WTC11 (cell line): Measurements from ENCODE around the gene PDZD2. TPM values are rescaled to one million over a fixed set of nuclear protein-coding genes. Genes with fewer than 3 reads are reported as not detected.

Source experiments
- ATAC-seq: fragments of 200-7000 bp; cut with Tn5 transposase; 2 replicates; pipeline ENCODE4 v1.10.0; 2021; ENCODE audit warnings: mild to moderate bottlenecking, moderate library complexity
- CTCF ChIA-PET: fragments of 300-600 bp; sonication (Branson Sonifier 250); formaldehyde crosslinking; loops from one replicate; lab custom pipeline; 2021; ENCODE audit warnings: antibody characterized with exemption; lab: Charles Lee
- POLR2A ChIA-PET: fragments of 350-600 bp; sonication (Branson Sonifier 250); formaldehyde crosslinking; loops from one replicate; lab custom pipeline; 2021; ENCODE audit warnings: antibody characterized with exemption; lab: Charles Lee
- DNase-seq: peaks from one replicate; pipeline ENCODE4 v3.0.0; 2021; ENCODE audit warnings: low spot score
- H3K27ac Mint-ChIP-seq: 2 replicates; pipeline ENCODE4 v1.8.0; 2021; ENCODE audit warnings: mixed read lengths
- H3K27me3 Mint-ChIP-seq: 2 replicates; pipeline ENCODE4 v1.8.0; 2021; ENCODE audit warnings: low read depth, mild to moderate bottlenecking, moderate library complexity, mixed read lengths
- H3K36me3 Mint-ChIP-seq: 2 replicates; pipeline ENCODE4 v1.8.0; 2021; ENCODE audit warnings: mixed read lengths
- H3K4me1 Mint-ChIP-seq: 2 replicates; pipeline ENCODE4 v1.8.0; 2022; ENCODE audit warnings: mixed read lengths
- H3K4me3 Mint-ChIP-seq: 2 replicates; pipeline ENCODE4 v1.8.0; 2021; ENCODE audit warnings: mild to moderate bottlenecking, moderate library complexity, mixed read lengths
- H3K9me3 Mint-ChIP-seq: 2 replicates; pipeline ENCODE4 v1.8.0; 2021; ENCODE audit warnings: mixed read lengths
- CREM ChIP-seq: sonication (generic); formaldehyde crosslinking; IDR thresholded peaks from 2 replicates; pipeline ENCODE4 v1.8.1; 2022; ENCODE audit warnings: mild to moderate bottlenecking, missing genetic modification reagents, moderate library complexity
- FOXJ3 ChIP-seq: sonication (generic); formaldehyde crosslinking; IDR thresholded peaks from 2 replicates; pipeline ENCODE4 v1.9.0; 2021; ENCODE audit warnings: missing genetic modification reagents, mild to moderate bottlenecking, borderline replicate concordance
- FOXK1 ChIP-seq: sonication (generic); formaldehyde crosslinking; IDR thresholded peaks from 2 replicates; pipeline ENCODE4 v1.8.0; 2022; ENCODE audit warnings: mild to moderate bottlenecking, moderate library complexity, missing genetic modification reagents
- NR1H2 ChIP-seq: sonication (generic); formaldehyde crosslinking; IDR thresholded peaks from 2 replicates; pipeline ENCODE4 v1.9.0; 2021; ENCODE audit warnings: mild to moderate bottlenecking, moderate library complexity, missing genetic modification reagents
- NR2C2 ChIP-seq: sonication (generic); formaldehyde crosslinking; IDR thresholded peaks from 2 replicates; pipeline ENCODE4 v1.8.0; 2022; ENCODE audit warnings: mild to moderate bottlenecking, missing genetic modification reagents
- NR3C1 ChIP-seq: sonication (generic); formaldehyde crosslinking; conservative IDR thresholded peaks from 2 replicates; pipeline ENCODE4 v1.8.1; 2023; ENCODE audit warnings: low read depth, mild to moderate bottlenecking, missing genetic modification reagents
- SMAD4 ChIP-seq: sonication (generic); formaldehyde crosslinking; IDR thresholded peaks from 2 replicates; pipeline ENCODE4 v1.8.0; 2022; ENCODE audit warnings: mild to moderate bottlenecking, missing genetic modification reagents
- SP1 ChIP-seq: sonication (generic); formaldehyde crosslinking; conservative IDR thresholded peaks from 2 replicates; pipeline ENCODE4 v1.8.1; 2022; ENCODE audit warnings: missing genetic modification reagents
- TEAD1 ChIP-seq: sonication (generic); formaldehyde crosslinking; IDR thresholded peaks from 2 replicates; pipeline ENCODE4 v1.8.0; 2022; ENCODE audit warnings: mild to moderate bottlenecking, missing genetic modification reagents
- TEAD4 ChIP-seq: sonication (generic); formaldehyde crosslinking; IDR thresholded peaks from 2 replicates; pipeline ENCODE4 v1.8.0; 2022; ENCODE audit warnings: mild to moderate bottlenecking, missing genetic modification reagents
- ZBTB43 ChIP-seq: sonication (generic); formaldehyde crosslinking; IDR thresholded peaks from 2 replicates; pipeline ENCODE4 v1.8.1; 2023; ENCODE audit warnings: mild to moderate bottlenecking, missing genetic modification reagents
- ZNF232 ChIP-seq: sonication (generic); formaldehyde crosslinking; IDR thresholded peaks from 2 replicates; pipeline ENCODE4 v1.8.0; 2022; ENCODE audit warnings: mild to moderate bottlenecking, missing genetic modification reagents
- ZNF423 ChIP-seq: fragments of 250-450 bp; sonication (Bioruptor Pico); IDR thresholded peaks from 2 replicates; pipeline ENCODE4 v2.1.2; 2022; ENCODE audit warnings: mild to moderate bottlenecking, moderate library complexity
- ZNF425 ChIP-seq: fragments of 250-450 bp; sonication (Bioruptor Pico); conservative IDR thresholded peaks from 2 replicates; pipeline ENCODE4 v1.9.0; 2021; ENCODE audit warnings: mild to moderate bottlenecking
- ZNF512 ChIP-seq: sonication (generic); formaldehyde crosslinking; IDR thresholded peaks from 2 replicates; pipeline ENCODE4 v1.8.1; 2022; ENCODE audit warnings: missing genetic modification reagents, borderline replicate concordance
- total RNA-seq: library from RNA; stranded (reverse); gene quantifications from 3 replicates; pipeline ENCODE4 v1.2.3, GENCODE V29; 2021
- TF ChIP-seq, protein P1 (sequence below): sonication (generic); formaldehyde crosslinking; IDR thresholded peaks from 2 replicates; pipeline ENCODE4 v1.8.0; 2022; ENCODE audit warnings: missing genetic modification reagents
- TF ChIP-seq, protein P2 (sequence below): sonication (generic); formaldehyde crosslinking; IDR thresholded peaks from 2 replicates; pipeline ENCODE4 v1.8.1; 2023; ENCODE audit warnings: mild to moderate bottlenecking, moderate library complexity, missing genetic modification reagents
- TF ChIP-seq, protein P3 (sequence below): sonication (generic); formaldehyde crosslinking; IDR thresholded peaks from 2 replicates; pipeline ENCODE4 v1.8.1; 2023; ENCODE audit warnings: mild to moderate bottlenecking, missing genetic modification reagents, moderate library complexity

PDZD2 gene
- total RNA-seq, 1 experiment from 2014 or later: 11.4 TPM

DNA sequence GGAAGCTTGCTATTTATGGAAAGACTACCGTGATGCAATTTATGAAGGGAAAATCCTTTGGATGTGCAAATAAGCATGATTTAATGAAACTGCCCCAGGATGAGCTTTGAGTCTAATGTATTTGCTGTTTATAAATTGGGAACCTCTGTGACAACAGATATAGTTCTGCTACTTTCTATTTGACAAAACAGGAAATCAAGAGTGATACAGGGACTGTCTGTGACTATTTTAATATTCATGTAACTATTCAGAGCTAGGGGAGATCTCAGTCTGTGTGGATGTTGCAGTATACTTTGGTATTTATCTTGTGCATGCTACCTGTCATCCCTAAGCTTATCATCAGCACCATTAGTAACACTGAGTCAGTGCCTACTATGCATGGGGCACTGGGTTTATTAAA is 132.1 kb downstream of the PDZD2 start:
- Mint-ChIP-seq H3K4me3 (no peak overlapping the region), H3K36me3 (peaks cover 21% of the 10 kb centered on the region)
- POLR2A ChIA-PET: no interaction called here

More for the DNA sequence above, 132.1 kb downstream of the PDZD2 start:
- H3K27me3 Mint-ChIP-seq: no peaks in the 10 kb centered on the region; the same call in 1 of the 2 replicates
- H3K9me3 Mint-ChIP-seq: peaks cover 25% of the 10 kb centered on the region
- peaks cover 31% of the 10 kb centered on the region for H3K4me1 Mint-ChIP-seq
- no peak for TF ChIP-seq ZNF425 (CRISPR knock-in tag)
- TF ChIP-seq, protein P1, sequence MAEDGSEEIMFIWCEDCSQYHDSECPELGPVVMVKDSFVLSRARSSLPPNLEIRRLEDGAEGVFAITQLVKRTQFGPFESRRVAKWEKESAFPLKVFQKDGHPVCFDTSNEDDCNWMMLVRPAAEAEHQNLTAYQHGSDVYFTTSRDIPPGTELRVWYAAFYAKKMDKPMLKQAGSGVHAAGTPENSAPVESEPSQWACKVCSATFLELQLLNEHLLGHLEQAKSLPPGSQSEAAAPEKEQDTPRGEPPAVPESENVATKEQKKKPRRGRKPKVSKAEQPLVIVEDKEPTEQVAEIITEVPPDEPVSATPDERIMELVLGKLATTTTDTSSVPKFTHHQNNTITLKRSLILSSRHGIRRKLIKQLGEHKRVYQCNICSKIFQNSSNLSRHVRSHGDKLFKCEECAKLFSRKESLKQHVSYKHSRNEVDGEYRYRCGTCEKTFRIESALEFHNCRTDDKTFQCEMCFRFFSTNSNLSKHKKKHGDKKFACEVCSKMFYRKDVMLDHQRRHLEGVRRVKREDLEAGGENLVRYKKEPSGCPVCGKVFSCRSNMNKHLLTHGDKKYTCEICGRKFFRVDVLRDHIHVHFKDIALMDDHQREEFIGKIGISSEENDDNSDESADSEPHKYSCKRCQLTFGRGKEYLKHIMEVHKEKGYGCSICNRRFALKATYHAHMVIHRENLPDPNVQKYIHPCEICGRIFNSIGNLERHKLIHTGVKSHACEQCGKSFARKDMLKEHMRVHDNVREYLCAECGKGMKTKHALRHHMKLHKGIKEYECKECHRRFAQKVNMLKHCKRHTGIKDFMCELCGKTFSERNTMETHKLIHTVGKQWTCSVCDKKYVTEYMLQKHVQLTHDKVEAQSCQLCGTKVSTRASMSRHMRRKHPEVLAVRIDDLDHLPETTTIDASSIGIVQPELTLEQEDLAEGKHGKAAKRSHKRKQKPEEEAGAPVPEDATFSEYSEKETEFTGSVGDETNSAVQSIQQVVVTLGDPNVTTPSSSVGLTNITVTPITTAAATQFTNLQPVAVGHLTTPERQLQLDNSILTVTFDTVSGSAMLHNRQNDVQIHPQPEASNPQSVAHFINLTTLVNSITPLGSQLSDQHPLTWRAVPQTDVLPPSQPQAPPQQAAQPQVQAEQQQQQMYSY (CRISPR knock-in tag): no peak
- TF ChIP-seq NR3C1 (CRISPR knock-in tag): no peak
- no peak for TF ChIP-seq FOXJ3 (CRISPR knock-in tag)
- TF ChIP-seq, protein P2, sequence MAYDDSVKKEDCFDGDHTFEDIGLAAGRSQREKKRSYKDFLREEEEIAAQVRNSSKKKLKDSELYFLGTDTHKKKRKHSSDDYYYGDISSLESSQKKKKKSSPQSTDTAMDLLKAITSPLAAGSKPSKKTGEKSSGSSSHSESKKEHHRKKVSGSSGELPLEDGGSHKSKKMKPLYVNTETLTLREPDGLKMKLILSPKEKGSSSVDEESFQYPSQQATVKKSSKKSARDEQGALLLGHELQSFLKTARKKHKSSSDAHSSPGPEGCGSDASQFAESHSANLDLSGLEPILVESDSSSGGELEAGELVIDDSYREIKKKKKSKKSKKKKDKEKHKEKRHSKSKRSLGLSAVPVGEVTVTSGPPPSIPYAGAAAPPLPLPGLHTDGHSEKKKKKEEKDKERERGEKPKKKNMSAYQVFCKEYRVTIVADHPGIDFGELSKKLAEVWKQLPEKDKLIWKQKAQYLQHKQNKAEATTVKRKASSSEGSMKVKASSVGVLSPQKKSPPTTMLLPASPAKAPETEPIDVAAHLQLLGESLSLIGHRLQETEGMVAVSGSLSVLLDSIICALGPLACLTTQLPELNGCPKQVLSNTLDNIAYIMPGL: no peak
- TF ChIP-seq FOXK1: no peak
- no peak for TF ChIP-seq ZBTB43 (CRISPR knock-in tag)
- TF ChIP-seq ZNF232 (CRISPR knock-in tag): no peak
- TF ChIP-seq TEAD4: no peak
- TF ChIP-seq ZNF423 (CRISPR knock-in tag): no peak
- no peak for TF ChIP-seq CREM (CRISPR knock-in tag)
- no peak for TF ChIP-seq ZNF512 (CRISPR knock-in tag)
- no peak for TF ChIP-seq SP1 (CRISPR knock-in tag)
- TF ChIP-seq SMAD4 (CRISPR knock-in tag): no peak
- TF ChIP-seq, protein P3, sequence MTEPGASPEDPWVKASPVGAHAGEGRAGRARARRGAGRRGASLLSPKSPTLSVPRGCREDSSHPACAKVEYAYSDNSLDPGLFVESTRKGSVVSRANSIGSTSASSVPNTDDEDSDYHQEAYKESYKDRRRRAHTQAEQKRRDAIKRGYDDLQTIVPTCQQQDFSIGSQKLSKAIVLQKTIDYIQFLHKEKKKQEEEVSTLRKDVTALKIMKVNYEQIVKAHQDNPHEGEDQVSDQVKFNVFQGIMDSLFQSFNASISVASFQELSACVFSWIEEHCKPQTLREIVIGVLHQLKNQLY (CRISPR knock-in tag): no peak
- TF ChIP-seq NR2C2 (CRISPR knock-in tag): no peak
- TF ChIP-seq TEAD1 (CRISPR knock-in tag): no peak
- TF ChIP-seq NR1H2 (CRISPR knock-in tag): no peak
- DNase-seq (no peak), ATAC-seq (no peak)
- no peak overlapping the region for H3K27ac Mint-ChIP-seq
- CTCF ChIA-PET: interaction anchor here (0.7 to 3.3 kb wide), 5 partner anchors 38 to 322 kb away, joined by 3 to 27 read pairs (median 3); no protein-coding TSS in a partner anchor
